Spleen (tissue), 7 donors: ENCODE data around the gene OGDH.
A peak's percentile ranks its signal among the peaks of the same experiment; 100 is the strongest.

Experiments used
- CTCF ChIP-seq, 11 experiments: fragments of 200-600 bp in 7 of 11; fragments of 450-650 bp in 4 of 11; sonication (generic) in 4 of 11; IDR thresholded peaks in 8 of 11; conservative IDR thresholded peaks in 3 of 11; 1 replicate in 7 of 11; 2 replicates in 4 of 11; pipeline versions ENCODE4 v1.4.0 to v1.8.0; 2016 to 2021; ENCODE audit warnings: antibody characterized with exemption in 11 of 11, inconsistent platforms in 4 of 11, mild to moderate bottlenecking in 1 of 11
- POLR2A ChIP-seq, 3 donors: fragments of 450-650 bp; IDR thresholded peaks; one replicate each; pipeline ENCODE4 v1.5.1; 2017; ENCODE audit warnings: antibody characterized with exemption in 3 of 3, mild to moderate bottlenecking in 1 of 3
- POLR2AphosphoS5 ChIP-seq, 3 donors: sonication (generic); formaldehyde crosslinking; IDR thresholded peaks; one replicate each; pipeline ENCODE4 v1.5.1; 2017; ENCODE audit warnings: antibody characterized with exemption in 3 of 3
- donor health status: DM: no; HTN: no; CAD: no; lungs with moderate emphysema.
- donor health status: DM: no; HTN: no; CAD: no.
- donor health status: DM: no; HTN: no; CAD: no.

GRCh38 chr7:44647981-44648714 lies 41.7 kb downstream of the OGDH start:
- TF ChIP-seq POLR2AphosphoS5 (IDR thresholded peaks at IDR 0.05) (peak in 2 of 3 donors; percentile 42 to 53), POLR2A (IDR thresholded peaks at IDR 0.05) (no peak), CTCF (IDR thresholded peaks at IDR 0.05 in 8 of 11, conservative IDR thresholded peaks at IDR 0.05 in 3 of 11) (no peak)
